GM21423 (cell line): ENCODE measurements around the gene HMGB3.
A peak's percentile ranks its signal among the peaks of the same experiment; 100 is the strongest.
"Not testable (repeated sequence)": the region's sequence is repeated elsewhere in the genome, so short reads cannot be mapped to it uniquely, and the experiment has no call there.

Experiments used
- ATAC-seq: cut with Tn5 transposase; IDR thresholded peaks from one replicate; pipeline ENCODE4 v1.9.1; 2021; ENCODE audit warnings: mild to moderate bottlenecking, moderate library complexity; ENCODE audit not compliant: unreplicated experiment

The HMGB3 gene

GRCh38 chrX:150982788-150983520, at the start of gene HMGB3:
TSS of gene HMGB3 (plus strand) at chrX:150983335. CDS start at chrX:150985600, 2,265 bp downstream.
- ATAC-seq: peak; percentile 98

- ATAC-seq: no peak
Observed at GRCh38 chrX:150933945-150934350, 49.2 kb upstream of the HMGB3 start.

GRCh38 chrX:150934453-150934852, 48.7 kb upstream of the HMGB3 start:
- no peak for ATAC-seq

GRCh38 chrX:150935467-150935866, 47.7 kb upstream of the HMGB3 start:
- ATAC-seq: no peak

- no peak for ATAC-seq
Observed at GRCh38 chrX:150936556-150936955, 46.6 kb upstream of the HMGB3 start.

- no peak for ATAC-seq
Observed at GRCh38 chrX:150940844-150941495, 42.2 kb upstream of the HMGB3 start.

- no peak for ATAC-seq
Observed at GRCh38 chrX:150941580-150941979, 41.6 kb upstream of the HMGB3 start.

GRCh38 chrX:150942942-150943594, 40.1 kb upstream of the HMGB3 start:
- no peak for ATAC-seq

- no peak for ATAC-seq
Observed at GRCh38 chrX:150944233-150944632, 38.9 kb upstream of the HMGB3 start.

GRCh38 chrX:150954951-150955350, 28.2 kb upstream of the HMGB3 start:
- no peak for ATAC-seq

GRCh38 chrX:150955590-150955989, 27.5 kb upstream of the HMGB3 start:
- ATAC-seq: no peak

GRCh38 chrX:150958177-150958576, 25.0 kb upstream of the HMGB3 start:
- ATAC-seq: no peak

- ATAC-seq: no peak
Observed at GRCh38 chrX:150959557-150959956, 23.6 kb upstream of the HMGB3 start.

- no peak for ATAC-seq
Observed at GRCh38 chrX:150961631-150962030, 21.5 kb upstream of the HMGB3 start.

GRCh38 chrX:150964416-150964815, 18.7 kb upstream of the HMGB3 start:
- ATAC-seq: not testable (repeated sequence)

GRCh38 chrX:150966235-150966634, 16.9 kb upstream of the HMGB3 start:
- no peak for ATAC-seq

- ATAC-seq: no peak
Observed at GRCh38 chrX:150966742-150967141, 16.4 kb upstream of the HMGB3 start.

- no peak for ATAC-seq
Observed at GRCh38 chrX:150967786-150968185, 15.3 kb upstream of the HMGB3 start.

- ATAC-seq: no peak
Observed at GRCh38 chrX:150968862-150969720, 14.0 kb upstream of the HMGB3 start.

- ATAC-seq: no peak
Observed at GRCh38 chrX:150972450-150972849, 10.7 kb upstream of the HMGB3 start.
